GM13977 (cell line): ENCODE measurements around the gene CD164.

Source experiments
- DNase-seq: peaks from one replicate; pipeline ENCODE4 v3.0.0; 2012; ENCODE audit warnings: low spot score
- CTCF ChIP-seq: IDR thresholded peaks from 2 replicates; pipeline ENCODE4 v1.5.1; 2012; ENCODE audit warnings: mild to moderate bottlenecking, control low read depth; ENCODE audit not compliant: insufficient read depth; ENCODE audit errors: extremely low read depth, missing control alignments
- in situ Hi-C: fragments of 300-500 bp; cut with MboI; formaldehyde crosslinking; loops from one replicate; pipeline ENCODE4 v1.12.0; 2022; ENCODE audit warnings: low sequenced_read_pairs, low pct_unique_long_range_greater_than_20kb, mixed read lengths, inconsistent platforms; ENCODE audit not compliant: unreplicated experiment

The CD164 gene

GRCh38 chr6:109417646-109418045, 35.4 kb upstream of the CD164 start:
- no peak for DNase-seq
- in situ Hi-C loops = no loop called here
- TF ChIP-seq CTCF = no peak

- in situ Hi-C loops = no loop called here
- DNase-seq = no peak
- no peak for TF ChIP-seq CTCF
Observed at GRCh38 chr6:109411034-109411433, 28.8 kb upstream of the CD164 start.

GRCh38 chr6:109406196-109406595, 23.9 kb upstream of the CD164 start:
- no peak for TF ChIP-seq CTCF
- no peak for DNase-seq
- in situ Hi-C loops = no loop called here

GRCh38 chr6:109397020-109397419, 14.8 kb upstream of the CD164 start:
- no peak for DNase-seq
- in situ Hi-C loops = loop anchor here (25.0 kb wide), 1 partner anchor 210 kb away; no protein-coding TSS in a partner anchor
- TF ChIP-seq CTCF = peak; percentile 8

GRCh38 chr6:109396046-109396718, 13.9 kb upstream of the CD164 start:
- in situ Hi-C loops = loop anchor here (25.0 kb wide), 1 partner anchor 209 kb away; no protein-coding TSS in a partner anchor
- no peak for DNase-seq
- no peak for TF ChIP-seq CTCF

GRCh38 chr6:109393886-109394281, 11.6 kb upstream of the CD164 start:
- in situ Hi-C loops = loop anchor here (25.0 kb wide), 1 partner anchor 207 kb away; no protein-coding TSS in a partner anchor
- TF ChIP-seq CTCF = no peak
- no peak for DNase-seq
